HFFc6 (cell line): Measurements from ENCODE around the gene THSD7A. TPM values are rescaled to one million over a fixed set of nuclear protein-coding genes. Genes with fewer than 3 reads are reported as not detected.

Experiments
- DNase-seq: peaks from one replicate; pipeline ENCODE4 v3.0.0-alpha.2; 2018
- H3K27ac Mint-ChIP-seq: 2 replicates; pipeline ENCODE4 v1.8.0; 2020; ENCODE audit warnings: mild to moderate bottlenecking, mixed read lengths
- H3K27me3 Mint-ChIP-seq: 2 replicates; pipeline ENCODE4 v1.8.0; 2021; ENCODE audit warnings: mild to moderate bottlenecking, moderate library complexity, mixed read lengths; ENCODE audit not compliant: insufficient read depth
- H3K36me3 Mint-ChIP-seq: 2 replicates; pipeline ENCODE4 v1.8.0; 2021; ENCODE audit warnings: low read depth, mixed read lengths
- H3K4me1 Mint-ChIP-seq: 2 replicates; pipeline ENCODE4 v1.8.0; 2020; ENCODE audit warnings: low read depth, mixed read lengths
- H3K4me3 Mint-ChIP-seq: 2 replicates; pipeline ENCODE4 v1.8.0; 2020; ENCODE audit warnings: mild to moderate bottlenecking, moderate library complexity, mixed read lengths
- H3K9me3 Mint-ChIP-seq: 2 replicates; pipeline ENCODE4 v1.8.0; 2020; ENCODE audit warnings: mild to moderate bottlenecking, mixed read lengths
- CTCF ChIP-seq: fragments of 200-600 bp; sonication (generic); IDR thresholded peaks from 2 replicates; pipeline ENCODE4 v1.5.0; 2021; ENCODE audit warnings: antibody characterized with exemption, mild to moderate bottlenecking
- total RNA-seq, 6 experiments: library from RNA; stranded (reverse); fragmentation: NEBNext Ultra II Directional; extraction: Animal tissue kit (Norgen Biotek cat#: 25700); gene quantifications; 2 replicates in 1 of 6; 3 replicates in 5 of 6; pipeline ENCODE4 v1.2.3, GENCODE V29; 2021

Gene THSD7A
- total RNA-seq, 6 experiments from 2014 or later: not detected

- Mint-ChIP-seq H3K27ac (no peak overlapping the region), H3K27me3 (no peaks in the 10 kb centered on the region), H3K36me3 (no peaks in the 10 kb centered on the region), H3K4me1 (no peaks in the 10 kb centered on the region), H3K9me3 (peaks cover 33% of the 10 kb centered on the region), H3K4me3 (no peak overlapping the region)
- DNase-seq: no peak
- no peak for TF ChIP-seq CTCF
These were observed 43.4 kb downstream of the THSD7A start for GRCh38 chr7:11788568-11788967.

DNA sequence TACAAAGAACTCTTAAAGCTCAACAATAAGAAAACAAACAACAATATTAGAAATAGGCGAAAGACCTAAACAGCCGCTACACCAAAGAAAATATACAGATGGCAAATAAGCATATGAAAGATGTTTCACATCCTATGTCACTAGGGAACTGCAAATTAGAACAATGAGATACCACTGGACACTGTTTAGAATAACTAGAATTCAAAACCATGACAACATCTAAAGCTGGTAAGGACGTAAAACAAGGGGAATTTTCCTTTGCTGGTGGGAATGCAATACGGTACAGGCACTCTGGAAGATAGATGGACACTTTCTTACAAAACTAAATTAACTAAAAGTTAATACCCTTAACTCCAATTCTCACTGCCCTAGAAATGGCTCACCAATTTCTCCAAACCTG is 44.5 kb downstream of the THSD7A start:
- no peak overlapping the region for H3K4me3 Mint-ChIP-seq
- peaks cover 27% of the 10 kb centered on the region for H3K9me3 Mint-ChIP-seq
- DNase-seq: no peak
- TF ChIP-seq CTCF: no peak
- H3K4me1 Mint-ChIP-seq: no peaks in the 10 kb centered on the region
- H3K36me3 Mint-ChIP-seq: no peaks in the 10 kb centered on the region
- H3K27ac Mint-ChIP-seq: no peak overlapping the region
- no peaks in the 10 kb centered on the region for H3K27me3 Mint-ChIP-seq

DNA sequence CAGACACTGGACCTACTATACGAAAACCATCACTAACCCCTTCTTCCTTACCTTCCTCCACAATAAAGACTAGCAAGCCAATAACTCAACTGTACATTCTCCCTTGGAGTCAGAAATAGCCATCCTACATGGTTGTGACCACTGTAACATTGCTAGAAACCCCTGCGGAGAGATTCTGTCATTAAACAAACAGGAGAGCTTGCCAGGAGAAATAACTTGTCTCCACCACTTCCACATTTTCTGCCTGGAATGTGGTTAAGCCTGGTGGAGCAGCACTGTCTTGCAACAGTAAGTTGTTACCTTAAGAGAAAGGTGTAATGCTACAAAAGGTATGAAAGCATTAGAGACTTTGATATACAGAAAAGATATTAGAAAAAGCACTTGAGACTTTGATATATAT is 45.8 kb downstream of the THSD7A start:
- no peak overlapping the region for H3K27ac Mint-ChIP-seq
- H3K36me3 Mint-ChIP-seq: no peaks in the 10 kb centered on the region
- H3K4me3 Mint-ChIP-seq: no peak overlapping the region
- no peak for TF ChIP-seq CTCF
- DNase-seq: no peak
- peaks cover 26% of the 10 kb centered on the region for H3K9me3 Mint-ChIP-seq
- no peaks in the 10 kb centered on the region for H3K27me3 Mint-ChIP-seq
- no peaks in the 10 kb centered on the region for H3K4me1 Mint-ChIP-seq

- DNase-seq: no peak
- H3K9me3 Mint-ChIP-seq: peaks cover 26% of the 10 kb centered on the region
- no peak overlapping the region for H3K27ac Mint-ChIP-seq
- H3K36me3 Mint-ChIP-seq: no peaks in the 10 kb centered on the region
- no peaks in the 10 kb centered on the region for H3K27me3 Mint-ChIP-seq
- no peak overlapping the region for H3K4me3 Mint-ChIP-seq
- no peak for TF ChIP-seq CTCF
- no peaks in the 10 kb centered on the region for H3K4me1 Mint-ChIP-seq
These were observed 47.0 kb downstream of the THSD7A start for GRCh38 chr7:11784769-11785536.

GRCh38 chr7:11779864-11780674 is 51.9 kb downstream of the THSD7A start:
- H3K9me3 Mint-ChIP-seq: peaks cover 13% of the 10 kb centered on the region
- no peaks in the 10 kb centered on the region for H3K36me3 Mint-ChIP-seq
- H3K27ac Mint-ChIP-seq: no peak overlapping the region
- no peak for DNase-seq
- no peaks in the 10 kb centered on the region for H3K4me1 Mint-ChIP-seq
- H3K4me3 Mint-ChIP-seq: no peak overlapping the region
- H3K27me3 Mint-ChIP-seq: no peaks in the 10 kb centered on the region
- no peak for TF ChIP-seq CTCF
